K562 (cell line): ENCODE data around the gene DTNBP1. TPM values are rescaled to one million over a fixed set of nuclear protein-coding genes. Genes with fewer than 3 reads are reported as not detected.

Experiments used
- CBFA2T3 ChIP-seq: fragments of 450-650 bp; IDR thresholded peaks from 2 replicates; pipeline ENCODE4 v1.6.1; 2017
- ETV5 ChIP-seq: sonication (generic); formaldehyde crosslinking; IDR thresholded peaks from 2 replicates; pipeline ENCODE4 v1.4.0; 2020; ENCODE audit warnings: low read depth, mild to moderate bottlenecking, missing genetic modification reagents
- HMGXB4 ChIP-seq: sonication (generic); formaldehyde crosslinking; IDR thresholded peaks from 2 replicates; pipeline ENCODE4 v1.8.1; 2023; ENCODE audit warnings: mild to moderate bottlenecking, missing genetic modification reagents
- JUNB ChIP-seq: fragments of 450-650 bp; formaldehyde crosslinking; conservative IDR thresholded peaks from 2 replicates; pipeline ENCODE4 v1.4.0; 2020; ENCODE audit warnings: mild to moderate bottlenecking
- MEF2D ChIP-seq: conservative IDR thresholded peaks from 2 replicates; pipeline ENCODE4 v1.6.1; 2016; ENCODE audit warnings: low read depth, missing genetic modification characterization, missing compliant biosample characterization
- NUFIP1 ChIP-seq: fragments of 450-650 bp; IDR thresholded peaks from 2 replicates; pipeline ENCODE4 v1.6.1; 2018; ENCODE audit not compliant: partially characterized antibody
- PRDM10 ChIP-seq: fragments of 450-650 bp; IDR thresholded peaks from 2 replicates; pipeline ENCODE4 v1.6.1; 2018; ENCODE audit not compliant: partially characterized antibody
- REST ChIP-seq, 2 experiments: fragments of 450-650 bp; formaldehyde crosslinking in 1 of 2; IDR thresholded peaks; 2 replicates each; pipeline versions ENCODE4 v1.4.0 to v1.6.1; 2014 to 2020; ENCODE audit warnings: mild to moderate bottlenecking in 2 of 2, borderline replicate concordance in 1 of 2, low read depth in 1 of 2
- TBL1XR1 ChIP-seq, 2 experiments: IDR thresholded peaks; 2 replicates each; pipeline ENCODE4 v1.6.1; 2012; ENCODE audit warnings: improper control_type of control experiment in 2 of 2, low read length in 2 of 2, mild to moderate bottlenecking in 1 of 2
- ZBED1 ChIP-seq: IDR thresholded peaks from 2 replicates; pipeline ENCODE4 v1.6.1; 2014
- ZFP1 ChIP-seq: fragments of 450-650 bp; formaldehyde crosslinking; IDR thresholded peaks from 2 replicates; pipeline ENCODE4 v1.4.0; 2020; ENCODE audit warnings: mild to moderate bottlenecking, mixed read lengths
- ZNF23 ChIP-seq: fragments of 250-450 bp; sonication (Bioruptor Pico); IDR thresholded peaks from 2 replicates; pipeline ENCODE4 v1.4.0; 2020; ENCODE audit warnings: mild to moderate bottlenecking
- ZNF444 ChIP-seq: fragments of 250-450 bp; sonication (Bioruptor Pico); IDR thresholded peaks from 2 replicates; pipeline ENCODE4 v1.4.0; 2020; ENCODE audit warnings: mild to moderate bottlenecking, moderate library complexity
- polyA plus RNA-seq, 8 experiments: library from polyadenylated mRNA; depleted of rRNA in 4 of 8; stranded (reverse) in 5 of 8; unstranded in 3 of 8; fragments of >200 nt; fragmentation: Nextera tagmentation in 2 of 8; fragmentation: Illumina TruSeq in 1 of 8; extraction: Ambion mirVana in 2 of 8; extraction: Trizol in 1 of 8; gene quantifications; 2 replicates each; pipeline versions ENCODE4 v1.2.1 to v1.2.3, GENCODE V29; 2011 to 2014; ENCODE audit warnings: inconsistent platforms in 1 of 8, missing spikeins in 1 of 8
- total RNA-seq, 7 experiments: library from RNA; depleted of rRNA in 6 of 7; stranded (reverse); fragments of >200 nt in 6 of 7; fragmentation: Illumina TruSeq in 2 of 7; extraction: Trizol in 2 of 7; gene quantifications; 2 replicates each; pipeline versions ENCODE4 v1.2.1 to v1.2.3, GENCODE V29; 2011 to 2021; ENCODE audit warnings: low replicate concordance in 1 of 7

Gene DTNBP1
- total and polyA plus RNA-seq, 9 of the 15 experiments (the other 6 are each of a cell fraction or from before 2014, with no cell fraction given) = 16.7 to 54.5 (median 21.4) TPM

GRCh38 chr6:15485936-15486335 lies 176.9 kb downstream of the DTNBP1 start (continued):
- TF ChIP-seq PRDM10 (no peak), CBFA2T3 (no peak), ZBED1 (no peak), NUFIP1 (no peak), ZNF23 (no peak), MEF2D (tag) (no peak), ZNF444 (CRISPR knock-in tag) (no peak), ZFP1 (CRISPR knock-in tag) (no peak), REST (IDR thresholded peaks at IDR 0.05; ENCODE audit: borderline replicate concordance) (no peak), REST (CRISPR knock-in tag; IDR thresholded peaks at IDR 0.05; ENCODE audit: low read depth) (no peak), HMGXB4 (CRISPR knock-in tag) (no peak), JUNB (CRISPR knock-in tag) (no peak), TBL1XR1 (IDR thresholded peaks at IDR 0.05; ENCODE audit: low read length in 2 of 2) (no peak), ETV5 (CRISPR knock-in tag) (no peak)
